GM18868 (cell line): ENCODE data around the gene STKLD1.

Experiments used
- ATAC-seq: cut with Tn5 transposase; IDR thresholded peaks from one replicate; pipeline ENCODE4 v1.9.1; 2021; ENCODE audit warnings: mild to moderate bottlenecking, moderate library complexity; ENCODE audit not compliant: unreplicated experiment

Gene STKLD1

DNA sequence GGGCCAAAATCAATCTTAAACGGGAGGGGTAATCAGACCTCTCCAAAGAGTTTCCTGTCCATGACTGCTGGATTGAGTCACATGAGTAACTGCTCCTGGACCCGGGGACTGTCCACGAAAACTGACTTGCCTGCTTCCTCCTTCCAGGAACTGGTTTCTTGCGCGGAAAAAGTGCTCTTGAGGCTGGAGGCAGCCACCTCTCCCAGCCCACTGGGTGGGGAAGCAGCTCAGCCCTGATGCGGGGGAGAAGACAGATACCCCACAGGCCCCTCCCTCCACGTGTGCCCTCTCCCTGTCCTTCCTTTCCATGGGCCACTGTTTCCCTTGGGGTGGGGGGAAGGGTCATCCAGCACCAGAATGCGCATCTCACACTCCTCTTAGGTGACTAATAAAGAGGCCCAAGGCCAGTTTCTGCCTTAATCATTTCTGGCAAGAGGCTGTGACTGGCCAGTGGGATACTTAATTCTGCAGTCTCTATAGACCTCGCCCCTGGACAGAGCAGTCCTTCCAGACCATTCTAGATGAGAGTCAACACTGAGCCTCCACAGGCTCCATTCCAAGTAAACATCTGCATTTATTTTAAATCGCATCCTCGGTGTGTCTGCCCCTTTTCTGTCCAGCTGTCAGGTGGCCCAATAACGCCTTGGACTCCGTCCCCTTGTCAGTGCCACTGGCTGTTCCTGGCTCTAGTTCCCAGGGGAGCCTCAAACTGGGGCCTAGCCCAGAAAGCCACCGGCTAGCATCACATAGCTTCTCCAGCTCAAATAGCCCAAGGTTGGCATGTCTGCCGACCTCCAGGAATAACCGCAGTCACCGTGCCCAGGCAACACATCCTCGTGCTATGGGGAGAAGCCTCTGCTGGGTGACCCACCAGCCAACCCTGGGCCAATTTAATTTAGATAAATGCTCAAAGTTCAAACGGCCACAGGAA, 29.6 kb downstream of the STKLD1 start:
- ATAC-seq: no peak

DNA sequence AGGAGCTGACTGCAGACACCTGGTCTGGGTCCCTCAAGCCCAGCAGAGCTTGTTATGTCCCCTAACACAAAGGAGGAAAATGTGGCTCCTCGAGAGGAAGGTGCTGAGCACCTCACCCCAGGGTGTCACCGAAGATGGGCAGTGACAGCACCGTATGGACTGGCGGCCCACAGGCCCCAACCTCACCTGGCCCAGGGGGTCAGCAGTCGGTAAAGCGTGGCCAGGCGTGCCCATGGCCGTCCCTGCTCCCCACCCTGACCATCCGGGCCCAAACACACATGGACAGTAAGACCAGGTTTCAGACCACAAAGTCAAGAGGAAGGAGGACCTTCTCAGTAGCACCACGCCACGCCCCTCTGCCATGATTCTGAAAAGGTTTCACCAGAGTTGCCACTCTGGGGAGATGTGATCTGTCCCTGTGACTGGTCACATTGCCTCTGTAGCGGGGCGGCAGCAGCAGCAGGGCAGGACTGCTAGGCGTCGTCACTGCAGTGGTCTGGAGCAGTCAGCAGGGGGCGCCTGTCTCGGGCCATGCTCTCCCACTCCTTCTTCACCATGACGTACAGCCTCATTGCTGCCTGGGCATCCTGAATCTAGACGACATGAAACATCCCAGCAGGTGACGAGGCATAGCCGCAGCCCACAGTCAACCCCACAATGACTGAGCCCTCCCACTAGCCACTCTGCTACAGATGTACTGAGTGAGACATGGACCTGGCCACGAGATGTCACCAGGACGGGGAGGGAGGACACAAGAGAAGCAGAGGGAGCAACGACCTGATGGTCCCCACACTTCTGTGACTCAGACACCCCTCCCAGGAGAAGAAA, 30.5 kb downstream of the STKLD1 start:
- peak; percentile 84 for ATAC-seq

DNA sequence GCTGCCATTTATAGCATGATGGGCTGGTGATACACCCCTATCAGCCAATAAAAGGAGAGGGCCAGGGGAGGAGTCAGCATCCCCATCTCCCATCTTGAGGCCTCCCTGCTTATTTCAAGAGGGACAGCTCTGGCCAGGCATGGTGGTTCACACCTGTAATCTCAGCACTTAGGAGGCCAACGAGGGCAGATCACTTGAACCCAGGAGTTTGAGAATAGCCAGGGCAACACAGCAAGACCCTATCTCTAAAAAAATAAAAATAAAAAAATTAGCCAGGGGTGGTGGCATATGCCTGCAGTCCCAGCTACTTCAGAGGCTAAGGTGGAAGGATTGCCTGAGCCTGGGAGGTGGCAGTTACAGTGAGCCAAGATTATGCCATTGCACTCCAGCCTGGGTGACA, 31.9 kb downstream of the STKLD1 start:
- ATAC-seq: no peak

DNA sequence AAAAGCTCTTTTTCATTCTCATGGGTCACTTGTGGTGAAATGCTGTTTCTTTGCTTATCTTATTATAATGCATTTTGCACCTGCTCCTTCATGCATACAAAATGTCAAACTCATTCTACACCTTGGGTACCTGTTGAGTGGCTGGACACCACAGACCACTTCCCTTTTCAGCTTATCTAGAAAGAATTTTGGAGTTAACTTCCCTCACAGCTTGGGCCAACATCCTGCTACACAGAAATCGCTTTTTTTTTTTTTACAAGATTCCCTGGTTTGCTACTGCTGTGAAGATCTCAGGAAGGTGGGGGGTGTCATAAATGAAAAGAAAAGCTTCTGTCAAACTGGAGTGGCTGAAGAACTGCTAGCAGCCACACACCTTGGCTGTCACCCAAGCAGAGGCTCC, 39.0 kb downstream of the STKLD1 start:
- no peak for ATAC-seq

DNA sequence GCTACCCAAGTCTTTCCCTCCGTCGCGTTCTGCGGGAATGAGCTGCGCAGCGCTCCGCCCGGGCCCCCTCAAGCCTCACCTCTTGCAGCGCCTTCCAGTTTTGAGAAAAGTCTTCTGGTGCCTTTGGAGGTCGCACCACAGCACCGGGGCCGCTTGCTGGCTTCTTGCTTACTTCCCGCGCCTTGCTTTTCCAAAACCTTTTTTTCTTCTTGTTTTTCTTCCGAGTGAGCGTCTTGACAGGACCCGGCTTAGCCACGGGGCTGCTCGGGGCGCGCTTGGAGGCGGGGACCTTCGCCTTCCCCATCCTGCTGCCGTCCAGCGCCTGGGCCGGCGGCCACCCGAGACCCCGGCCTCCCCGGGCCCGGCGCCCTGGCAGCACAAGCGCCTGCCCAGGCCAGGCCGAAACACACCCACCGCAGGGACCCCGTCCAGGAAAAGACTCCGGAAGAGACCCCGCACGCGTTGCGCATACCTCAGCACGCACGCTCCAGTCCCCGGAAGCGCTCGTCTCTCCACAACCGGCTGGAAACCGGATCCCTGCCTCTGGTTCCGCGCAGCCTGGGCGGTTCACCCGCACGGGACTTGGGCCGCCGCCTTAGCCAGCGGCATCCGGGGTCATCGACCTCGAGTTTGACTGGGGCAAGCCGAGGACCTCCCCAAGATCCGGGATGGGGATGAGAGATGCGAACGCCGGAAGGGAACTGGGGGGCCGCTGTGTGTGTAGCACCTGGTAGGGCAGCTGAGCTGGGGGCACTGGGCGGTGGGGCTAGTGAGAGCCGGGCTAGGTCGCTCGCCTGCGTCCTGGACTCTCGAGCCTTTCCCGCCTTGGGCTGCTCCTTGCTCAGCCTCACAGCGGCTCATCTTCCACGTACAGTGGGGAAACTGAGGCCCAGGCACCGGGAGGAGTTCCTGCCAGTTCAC, 41.6 kb downstream of the STKLD1 start, which contains the start of gene REXO4:
Gene REXO4, minus strand, starts transcription at position 470 of the 921 bp plus-strand sequence. Its CDS starts 166 bp downstream, at position 304.
- peak; percentile 56 for ATAC-seq

DNA sequence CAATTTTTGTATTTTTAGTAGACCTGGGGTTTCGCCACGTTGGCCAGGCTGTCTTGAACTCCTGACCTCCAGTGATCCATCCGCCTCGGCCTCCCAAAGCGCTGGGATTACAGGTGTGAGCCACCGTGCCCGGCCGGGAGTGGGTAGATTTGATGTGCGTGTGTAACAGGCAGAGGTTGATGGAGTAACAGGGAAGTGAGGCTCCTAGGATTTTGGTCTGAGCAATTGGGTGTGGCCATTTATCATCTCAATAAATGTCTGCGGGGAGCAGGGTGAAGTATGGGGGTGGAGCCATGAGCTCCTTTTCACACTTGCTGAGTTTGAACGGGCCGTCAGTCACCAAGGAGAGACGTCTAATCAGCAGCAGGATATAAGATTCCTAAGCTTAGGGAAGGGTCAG, 42.8 kb downstream of the STKLD1 start:
- no peak for ATAC-seq

DNA sequence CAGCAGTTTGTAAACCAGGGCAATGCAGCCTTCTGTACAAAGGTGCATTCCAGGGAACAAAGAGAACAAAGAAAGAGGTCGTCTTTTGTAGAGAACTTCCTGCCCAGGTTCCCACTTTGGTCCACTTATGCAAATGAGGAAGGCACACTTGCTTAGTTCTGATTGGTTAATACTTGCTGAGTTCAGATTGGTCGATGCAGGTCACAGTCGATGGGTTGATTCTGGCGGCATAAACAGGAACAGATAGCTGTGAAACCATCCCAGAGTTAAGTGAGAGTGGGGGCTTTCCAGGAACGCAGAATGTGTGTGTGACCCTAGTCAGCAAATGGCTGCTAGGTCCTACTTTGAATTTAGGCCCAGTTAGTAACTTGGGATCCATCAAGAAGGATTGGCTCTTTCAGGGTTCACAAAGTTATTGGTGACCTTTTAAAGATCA, 44.2 kb downstream of the STKLD1 start:
- ATAC-seq: peak; percentile 35

DNA sequence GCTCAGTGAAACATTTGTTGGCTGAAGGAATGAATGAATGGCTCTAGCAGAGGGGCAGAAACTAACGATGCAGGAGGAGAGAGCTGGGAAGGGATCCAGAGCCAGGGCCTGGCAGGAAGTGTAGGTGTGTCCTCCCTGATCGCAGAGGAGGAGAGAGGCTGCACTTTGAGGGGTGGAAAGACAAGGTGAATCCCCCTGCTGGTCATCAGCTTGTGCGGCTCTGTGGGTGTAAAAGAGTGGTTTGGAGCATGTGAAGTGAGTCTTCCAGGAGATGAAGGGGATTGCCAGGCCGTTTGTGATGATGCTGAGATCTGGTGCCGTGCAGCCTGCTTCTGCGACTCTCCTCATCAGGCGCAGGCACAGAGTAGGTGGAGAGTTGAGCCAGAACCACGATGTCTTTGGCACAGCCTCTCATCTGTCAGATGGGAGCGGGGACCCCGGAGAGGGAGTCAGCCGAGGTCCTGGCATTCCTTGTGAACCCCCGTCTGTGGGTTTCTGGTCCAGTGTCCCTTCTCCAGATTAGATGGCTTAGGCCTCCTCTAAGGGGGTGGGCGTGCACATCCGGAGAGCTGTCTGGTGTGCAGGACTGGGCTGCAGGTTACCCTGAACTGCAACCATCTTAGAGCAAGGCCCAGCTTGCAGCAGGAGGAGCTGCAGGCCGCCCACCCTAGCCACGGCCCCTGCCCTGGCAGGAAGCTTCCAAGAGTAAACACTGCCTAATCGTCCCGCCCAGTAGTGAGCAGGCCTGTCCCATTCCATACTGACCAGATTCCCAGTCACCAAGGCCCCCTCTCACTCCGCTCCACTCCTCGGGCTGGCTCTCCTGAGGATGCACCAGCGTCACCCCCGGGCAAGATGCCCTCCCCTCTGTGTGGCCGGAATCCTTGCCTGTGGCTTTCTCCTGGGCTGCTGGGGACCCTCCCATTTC, 45.7 kb downstream of the STKLD1 start, which contains the start of gene ADAMTS13:
Gene ADAMTS13, plus strand, starts transcription at position 753 of the 928 bp plus-strand sequence. Its CDS starts 77 bp downstream, at position 830.
- peak; percentile 49 for ATAC-seq

DNA sequence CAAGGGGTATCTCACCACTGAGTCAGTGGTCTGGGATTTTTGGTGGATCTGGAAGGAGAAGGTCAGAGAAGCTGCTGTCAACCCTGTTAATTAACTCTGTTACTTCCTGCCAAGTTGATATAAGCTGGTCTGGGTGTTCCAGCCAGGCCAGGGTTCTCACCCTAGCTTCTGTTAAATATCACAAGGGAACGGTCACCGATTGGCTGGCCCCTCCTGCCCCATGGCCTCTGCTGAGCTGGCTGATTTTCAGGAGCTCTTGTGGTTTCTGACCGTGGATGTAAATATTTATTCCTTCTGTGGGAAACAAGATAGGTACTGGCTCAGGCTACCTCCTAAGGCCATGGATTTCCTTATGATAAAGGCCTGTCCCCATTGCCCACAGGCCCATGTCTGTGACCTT, 47.0 kb downstream of the STKLD1 start:
- ATAC-seq: no peak

DNA sequence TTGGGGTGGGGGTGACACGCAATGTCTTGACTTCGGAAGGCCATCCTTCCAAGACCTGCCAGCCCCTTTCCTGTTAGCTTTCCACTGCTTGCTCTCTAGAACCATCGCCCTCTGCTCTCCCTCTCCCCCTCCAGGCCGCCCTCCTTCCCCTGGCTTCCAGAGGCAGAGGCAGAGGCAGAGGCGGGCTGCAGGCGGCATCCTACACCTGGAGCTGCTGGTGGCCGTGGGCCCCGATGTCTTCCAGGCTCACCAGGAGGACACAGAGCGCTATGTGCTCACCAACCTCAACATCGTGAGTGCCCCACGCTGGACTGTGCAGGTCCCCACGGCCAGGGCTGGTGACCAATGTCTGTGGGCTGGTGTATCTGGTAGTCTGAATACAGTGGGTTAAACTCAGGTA, 48.0 kb downstream of the STKLD1 start:
- no peak for ATAC-seq

DNA sequence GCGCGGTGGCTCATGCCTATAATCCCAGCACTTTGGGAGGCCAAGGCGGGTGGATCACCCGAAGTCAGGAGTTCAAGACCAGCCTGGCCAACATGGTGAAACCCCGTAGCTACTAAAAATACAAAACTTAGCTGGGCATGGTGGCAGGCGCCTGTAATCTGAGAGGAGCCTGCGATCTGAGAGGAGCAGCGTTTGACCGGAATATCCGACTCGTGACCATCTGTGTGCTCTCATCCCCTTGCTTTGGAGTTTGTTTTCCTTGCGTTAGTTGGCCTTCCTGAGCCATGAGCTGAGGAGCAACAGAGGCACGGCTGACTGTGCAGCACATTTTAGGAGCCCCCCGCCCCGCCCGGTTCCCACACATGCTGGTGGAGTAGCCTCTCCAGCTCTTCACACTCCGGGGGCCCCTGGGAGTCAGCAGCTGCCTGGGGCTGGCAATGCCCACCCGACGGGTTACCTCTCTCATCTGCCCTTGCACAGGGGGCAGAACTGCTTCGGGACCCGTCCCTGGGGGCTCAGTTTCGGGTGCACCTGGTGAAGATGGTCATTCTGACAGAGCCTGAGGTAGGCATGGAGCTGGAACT, 49.0 kb downstream of the STKLD1 start:
- ATAC-seq: no peak

DNA sequence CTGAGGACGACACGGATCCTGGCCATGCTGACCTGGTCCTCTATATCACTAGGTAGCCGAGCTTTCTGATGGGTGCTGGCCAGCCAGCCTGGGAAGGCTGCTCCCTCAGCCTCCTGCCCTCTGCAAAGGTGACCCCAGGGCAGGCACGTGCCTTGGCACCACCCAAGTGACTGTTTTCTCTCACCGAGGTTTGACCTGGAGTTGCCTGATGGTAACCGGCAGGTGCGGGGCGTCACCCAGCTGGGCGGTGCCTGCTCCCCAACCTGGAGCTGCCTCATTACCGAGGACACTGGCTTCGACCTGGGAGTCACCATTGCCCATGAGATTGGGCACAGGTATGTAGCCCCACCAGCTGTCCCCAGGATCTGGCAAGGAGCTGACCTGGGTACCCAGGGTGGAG, 49.8 kb downstream of the STKLD1 start:
- ATAC-seq: no peak

DNA sequence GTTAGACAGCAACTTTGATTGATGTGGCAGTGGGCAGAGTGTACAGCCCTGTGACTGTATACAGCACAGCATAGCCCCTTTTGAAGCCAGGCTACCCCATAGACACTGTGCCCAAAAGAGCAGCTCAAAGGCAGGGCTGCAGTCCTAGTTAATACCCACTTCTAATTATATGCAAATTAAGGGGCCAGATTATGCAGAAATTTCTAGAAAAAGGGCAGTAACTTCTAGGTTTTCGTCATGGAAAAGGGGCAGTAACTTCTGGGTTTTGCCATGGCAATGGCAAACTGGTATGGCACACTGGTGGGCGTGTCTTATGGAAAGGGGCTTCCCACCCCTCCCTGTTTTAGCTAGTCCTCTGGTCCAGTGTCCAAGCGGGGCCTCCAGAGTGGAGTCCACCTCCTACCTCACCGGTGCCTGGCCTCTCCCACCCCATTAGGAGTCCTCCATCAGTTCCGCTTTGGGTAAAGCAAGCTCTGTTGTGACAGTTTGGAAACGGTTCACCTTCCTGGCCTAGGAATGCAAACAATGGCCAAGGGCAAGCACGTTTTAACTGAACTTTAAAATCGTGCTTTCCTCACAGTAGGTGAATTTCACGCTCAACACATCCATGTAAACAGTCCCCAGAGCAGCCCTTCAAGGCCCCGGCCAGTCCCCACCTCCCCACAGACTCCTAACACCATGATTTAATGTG, 51.6 kb downstream of the STKLD1 start:
- ATAC-seq: no peak

DNA sequence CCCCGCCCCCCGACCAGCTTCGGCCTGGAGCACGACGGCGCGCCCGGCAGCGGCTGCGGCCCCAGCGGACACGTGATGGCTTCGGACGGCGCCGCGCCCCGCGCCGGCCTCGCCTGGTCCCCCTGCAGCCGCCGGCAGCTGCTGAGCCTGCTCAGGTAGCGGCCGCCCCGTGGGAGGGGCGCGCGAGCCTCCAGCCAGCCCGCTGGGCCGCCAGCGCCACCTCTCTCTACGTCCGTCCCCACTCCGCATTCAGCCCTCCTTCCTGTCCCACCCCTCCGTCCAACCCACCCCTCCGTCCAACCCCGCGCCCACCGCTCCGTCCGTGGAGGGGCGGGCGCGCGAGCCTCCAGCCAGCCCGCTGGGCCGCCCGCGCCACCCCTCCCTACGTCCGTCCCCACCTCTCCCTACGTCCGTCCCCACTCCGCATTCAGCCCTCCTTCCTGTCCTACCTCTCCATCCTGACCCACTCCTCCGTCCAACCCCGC, 52.5 kb downstream of the STKLD1 start:
- no peak for ATAC-seq

DNA sequence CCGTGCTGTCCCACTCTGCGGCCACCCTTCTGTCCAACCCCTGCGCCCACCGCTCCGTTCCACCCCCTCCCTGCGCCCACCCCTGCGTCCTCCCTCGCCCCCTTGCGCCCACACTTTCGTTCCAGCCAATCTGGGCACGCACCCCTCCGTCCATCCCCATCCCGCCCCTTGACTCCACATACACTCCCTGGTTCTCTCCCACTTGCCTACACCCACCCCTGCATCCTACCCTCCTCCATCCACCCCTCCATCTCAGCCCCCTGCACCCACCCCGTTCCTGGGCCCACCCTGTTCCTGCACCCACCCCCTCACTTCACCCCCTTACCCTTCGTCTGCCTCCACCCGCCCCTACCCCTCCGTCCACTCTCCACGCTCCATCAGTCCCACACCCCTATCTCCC, 53.0 kb downstream of the STKLD1 start:
- ATAC-seq: no peak

DNA sequence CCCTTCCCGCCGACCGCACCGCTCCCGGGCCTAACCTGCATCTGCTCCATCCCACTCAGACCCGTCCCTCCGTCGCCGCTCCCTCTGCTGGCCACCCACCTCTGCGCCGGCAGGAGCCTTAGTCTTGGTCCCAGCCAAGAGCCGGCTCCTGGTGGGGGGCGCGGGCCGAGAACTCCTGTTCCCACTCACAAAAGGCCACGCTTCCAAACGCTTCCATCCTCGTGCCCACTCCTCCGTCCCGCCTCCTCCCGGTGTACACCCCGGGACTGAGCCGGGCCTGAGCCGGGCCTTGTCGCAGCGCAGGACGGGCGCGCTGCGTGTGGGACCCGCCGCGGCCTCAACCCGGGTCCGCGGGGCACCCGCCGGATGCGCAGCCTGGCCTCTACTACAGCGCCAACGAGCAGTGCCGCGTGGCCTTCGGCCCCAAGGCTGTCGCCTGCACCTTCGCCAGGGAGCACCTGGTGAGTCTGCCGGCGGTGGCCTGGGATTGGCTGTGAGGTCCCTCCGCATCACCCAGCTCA, 53.5 kb downstream of the STKLD1 start:
- no peak for ATAC-seq

DNA sequence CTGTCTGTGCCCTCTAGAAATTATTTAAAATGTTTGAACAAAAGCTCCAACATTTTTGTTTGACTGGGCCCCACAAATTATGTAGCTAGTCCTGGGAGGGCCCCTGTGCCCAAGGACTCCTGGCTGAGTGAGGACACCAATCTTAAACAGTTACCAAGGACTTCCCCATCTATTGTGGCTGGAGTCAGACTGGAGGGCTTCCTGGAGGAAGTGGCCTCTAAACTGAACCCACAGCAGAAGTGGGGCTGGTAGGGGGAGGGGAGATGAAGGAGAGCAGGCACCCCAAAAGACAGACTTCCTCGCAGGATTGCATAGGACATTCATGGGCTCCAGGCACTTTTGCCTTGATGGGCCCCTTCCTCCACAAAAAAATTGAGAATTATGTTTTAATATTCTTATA, 54.1 kb downstream of the STKLD1 start:
- ATAC-seq: no peak

DNA sequence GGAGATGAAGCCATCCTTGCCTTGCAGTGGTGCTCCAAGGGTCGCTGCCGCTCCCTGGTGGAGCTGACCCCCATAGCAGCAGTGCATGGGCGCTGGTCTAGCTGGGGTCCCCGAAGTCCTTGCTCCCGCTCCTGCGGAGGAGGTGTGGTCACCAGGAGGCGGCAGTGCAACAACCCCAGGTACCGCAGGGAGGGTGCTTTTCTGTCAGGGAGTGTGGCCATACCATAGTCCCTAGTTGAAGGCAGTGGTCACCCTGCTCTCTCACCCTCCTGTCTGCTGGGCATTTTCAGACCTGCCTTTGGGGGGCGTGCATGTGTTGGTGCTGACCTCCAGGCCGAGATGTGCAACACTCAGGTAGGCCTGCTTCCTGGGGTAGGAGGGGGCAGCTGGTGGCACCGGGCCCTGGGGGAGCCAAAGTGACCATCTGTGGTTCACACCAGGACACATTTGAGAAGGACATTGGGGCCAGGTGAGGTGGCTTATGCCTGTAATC, 57.2 kb downstream of the STKLD1 start:
- no peak for ATAC-seq
